ENCODE data around the gene PTPN4.

DNA sequence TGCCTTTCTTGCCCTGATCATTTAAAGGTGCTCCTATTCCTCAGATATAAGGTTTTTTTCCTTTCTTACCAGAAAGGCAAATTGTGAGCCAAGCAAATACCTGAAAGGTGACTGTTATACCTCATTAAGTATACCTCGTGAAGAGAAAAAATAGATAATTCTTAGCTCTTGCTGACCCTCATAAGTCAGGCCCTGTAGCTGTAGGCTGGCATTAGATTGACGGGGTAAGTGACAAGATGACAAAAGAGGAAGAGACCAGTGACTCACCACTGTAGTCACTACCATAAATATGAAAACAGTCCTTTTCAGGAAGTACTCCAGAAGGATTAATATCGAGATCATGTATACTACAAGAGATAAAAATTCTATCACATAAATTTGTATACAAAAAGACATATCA lies 104.6 kb downstream of the PTPN4 start:
- no peak for TF ChIP-seq ADNP (CRISPR knock-in tag; IDR thresholded peaks at IDR 0.05)
- TF ChIP-seq, protein P1, sequence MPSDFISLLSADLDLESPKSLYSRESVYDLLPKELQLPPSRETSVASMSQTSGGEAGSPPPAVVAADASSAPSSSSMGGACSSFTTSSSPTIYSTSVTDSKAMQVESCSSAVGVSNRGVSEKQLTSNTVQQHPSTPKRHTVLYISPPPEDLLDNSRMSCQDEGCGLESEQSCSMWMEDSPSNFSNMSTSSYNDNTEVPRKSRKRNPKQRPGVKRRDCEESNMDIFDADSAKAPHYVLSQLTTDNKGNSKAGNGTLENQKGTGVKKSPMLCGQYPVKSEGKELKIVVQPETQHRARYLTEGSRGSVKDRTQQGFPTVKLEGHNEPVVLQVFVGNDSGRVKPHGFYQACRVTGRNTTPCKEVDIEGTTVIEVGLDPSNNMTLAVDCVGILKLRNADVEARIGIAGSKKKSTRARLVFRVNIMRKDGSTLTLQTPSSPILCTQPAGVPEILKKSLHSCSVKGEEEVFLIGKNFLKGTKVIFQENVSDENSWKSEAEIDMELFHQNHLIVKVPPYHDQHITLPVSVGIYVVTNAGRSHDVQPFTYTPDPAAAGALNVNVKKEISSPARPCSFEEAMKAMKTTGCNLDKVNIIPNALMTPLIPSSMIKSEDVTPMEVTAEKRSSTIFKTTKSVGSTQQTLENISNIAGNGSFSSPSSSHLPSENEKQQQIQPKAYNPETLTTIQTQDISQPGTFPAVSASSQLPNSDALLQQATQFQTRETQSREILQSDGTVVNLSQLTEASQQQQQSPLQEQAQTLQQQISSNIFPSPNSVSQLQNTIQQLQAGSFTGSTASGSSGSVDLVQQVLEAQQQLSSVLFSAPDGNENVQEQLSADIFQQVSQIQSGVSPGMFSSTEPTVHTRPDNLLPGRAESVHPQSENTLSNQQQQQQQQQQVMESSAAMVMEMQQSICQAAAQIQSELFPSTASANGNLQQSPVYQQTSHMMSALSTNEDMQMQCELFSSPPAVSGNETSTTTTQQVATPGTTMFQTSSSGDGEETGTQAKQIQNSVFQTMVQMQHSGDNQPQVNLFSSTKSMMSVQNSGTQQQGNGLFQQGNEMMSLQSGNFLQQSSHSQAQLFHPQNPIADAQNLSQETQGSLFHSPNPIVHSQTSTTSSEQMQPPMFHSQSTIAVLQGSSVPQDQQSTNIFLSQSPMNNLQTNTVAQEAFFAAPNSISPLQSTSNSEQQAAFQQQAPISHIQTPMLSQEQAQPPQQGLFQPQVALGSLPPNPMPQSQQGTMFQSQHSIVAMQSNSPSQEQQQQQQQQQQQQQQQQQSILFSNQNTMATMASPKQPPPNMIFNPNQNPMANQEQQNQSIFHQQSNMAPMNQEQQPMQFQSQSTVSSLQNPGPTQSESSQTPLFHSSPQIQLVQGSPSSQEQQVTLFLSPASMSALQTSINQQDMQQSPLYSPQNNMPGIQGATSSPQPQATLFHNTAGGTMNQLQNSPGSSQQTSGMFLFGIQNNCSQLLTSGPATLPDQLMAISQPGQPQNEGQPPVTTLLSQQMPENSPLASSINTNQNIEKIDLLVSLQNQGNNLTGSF (CRISPR knock-in tag; IDR thresholded peaks at IDR 0.05): no peak

All from HepG2 (cell line).